SK-N-SH treated with all-trans-retinoic acid at 6 μM for 48 hours (cell line): Measurements from ENCODE around the gene THAP12.

Experiments used
- ATAC-seq: fragments of 200-7000 bp; cut with Tn5 transposase; 3 replicates; pipeline ENCODE4 v1.9.1; 2020; ENCODE audit warnings: mild to moderate bottlenecking, moderate library complexity
- ARNTL ChIP-seq: fragments of 450-650 bp; formaldehyde crosslinking; IDR thresholded peaks from 2 replicates; pipeline ENCODE4 v1.5.0; 2020; ENCODE audit warnings: low read depth, mild to moderate bottlenecking, moderate library complexity, borderline replicate concordance
- BACH2 ChIP-seq: fragments of 250-450 bp; sonication (Bioruptor Pico); IDR thresholded peaks from 2 replicates; pipeline ENCODE4 v1.9.0; 2021; ENCODE audit warnings: mild to moderate bottlenecking, borderline replicate concordance
- CREB5 ChIP-seq: fragments of 250-450 bp; sonication (Bioruptor Pico); IDR thresholded peaks from 2 replicates; pipeline ENCODE4 v1.5.1; 2020; ENCODE audit warnings: low read depth, mild to moderate bottlenecking, moderate library complexity
- CSDC2 ChIP-seq: fragments of 250-450 bp; sonication (Bioruptor Pico); IDR thresholded peaks from 2 replicates; pipeline ENCODE4 v1.5.0; 2020; ENCODE audit warnings: mild to moderate bottlenecking, moderate library complexity
- CSRNP3 ChIP-seq: fragments of 250-450 bp; sonication (Bioruptor Pico); IDR thresholded peaks from 2 replicates; pipeline ENCODE4 v1.5.1; 2021; ENCODE audit warnings: mild to moderate bottlenecking, moderate library complexity
- ESRRG ChIP-seq: fragments of 250-450 bp; sonication (Bioruptor Pico); IDR thresholded peaks from 2 replicates; pipeline ENCODE4 v1.6.1; 2021; ENCODE audit warnings: mild to moderate bottlenecking
- GLIS3 ChIP-seq: fragments of 250-450 bp; sonication (Bioruptor Pico); IDR thresholded peaks from 2 replicates; pipeline ENCODE4 v1.5.0; 2020; ENCODE audit warnings: mild to moderate bottlenecking, moderate library complexity
- OSR1 ChIP-seq: fragments of 250-450 bp; sonication (Bioruptor Pico); IDR thresholded peaks from 2 replicates; pipeline ENCODE4 v1.8.0; 2022; ENCODE audit warnings: moderate library complexity, mild to moderate bottlenecking, inconsistent platforms
- PATZ1 ChIP-seq: fragments of 250-450 bp; sonication (Bioruptor Pico); IDR thresholded peaks from 2 replicates; pipeline ENCODE4 v1.8.0; 2020; ENCODE audit warnings: mild to moderate bottlenecking, moderate library complexity, borderline replicate concordance
- PPARA ChIP-seq: fragments of 250-450 bp; sonication (Bioruptor Pico); IDR thresholded peaks from 2 replicates; pipeline ENCODE4 v1.5.0; 2020; ENCODE audit warnings: mild to moderate bottlenecking, borderline replicate concordance
- RARB ChIP-seq: fragments of 250-450 bp; sonication (Bioruptor Pico); IDR thresholded peaks from 2 replicates; pipeline ENCODE4 v1.8.0; 2021; ENCODE audit warnings: mild to moderate bottlenecking, moderate library complexity
- SNAI2 ChIP-seq: fragments of 250-450 bp; sonication (Bioruptor Pico); IDR thresholded peaks from 2 replicates; pipeline ENCODE4 v1.5.0; 2020; ENCODE audit warnings: mild to moderate bottlenecking, moderate library complexity
- TCF4 ChIP-seq: fragments of 250-450 bp; sonication (Bioruptor Pico); IDR thresholded peaks from 2 replicates; pipeline ENCODE4 v1.8.0; 2021; ENCODE audit warnings: mild to moderate bottlenecking, moderate library complexity, borderline replicate concordance
- TOX ChIP-seq: fragments of 250-450 bp; sonication (Bioruptor Pico); IDR thresholded peaks from 2 replicates; pipeline ENCODE4 v1.8.0; 2021; ENCODE audit warnings: mild to moderate bottlenecking, moderate library complexity, borderline replicate concordance
- ZC3H10 ChIP-seq: fragments of 250-450 bp; sonication (Bioruptor Pico); IDR thresholded peaks from 2 replicates; pipeline ENCODE4 v1.5.1; 2021; ENCODE audit warnings: mild to moderate bottlenecking, moderate library complexity
- ZFP3 ChIP-seq: fragments of 250-450 bp; sonication (Bioruptor Pico); IDR thresholded peaks from 2 replicates; pipeline ENCODE4 v1.5.0; 2020; ENCODE audit warnings: mild to moderate bottlenecking, moderate library complexity
- ZFP30 ChIP-seq: fragments of 450-650 bp; formaldehyde crosslinking; IDR thresholded peaks from 2 replicates; pipeline ENCODE4 v1.5.0; 2022; ENCODE audit warnings: mild to moderate bottlenecking, moderate library complexity
- ZNF565 ChIP-seq: fragments of 450-650 bp; formaldehyde crosslinking; conservative IDR thresholded peaks from 2 replicates; pipeline ENCODE4 v1.5.0; 2020; ENCODE audit warnings: low read depth, mild to moderate bottlenecking, moderate library complexity
- ZNF70 ChIP-seq: fragments of 450-650 bp; formaldehyde crosslinking; IDR thresholded peaks from 2 replicates; pipeline ENCODE4 v1.5.0; 2020; ENCODE audit warnings: mild to moderate bottlenecking, moderate library complexity
- ZNF8 ChIP-seq: fragments of 450-650 bp; formaldehyde crosslinking; IDR thresholded peaks from 2 replicates; pipeline ENCODE4 v1.5.0; 2020; ENCODE audit warnings: mild to moderate bottlenecking, moderate library complexity
- TF ChIP-seq, protein P1 (sequence below): fragments of 250-450 bp; sonication (Bioruptor Pico); IDR thresholded peaks from 2 replicates; pipeline ENCODE4 v1.8.0; 2021; ENCODE audit warnings: low read depth, mild to moderate bottlenecking, moderate library complexity, borderline replicate concordance
- TF ChIP-seq, protein P2 (sequence below): fragments of 250-450 bp; sonication (Bioruptor Pico); IDR thresholded peaks from 2 replicates; pipeline ENCODE4 v1.5.0; 2020; ENCODE audit warnings: mild to moderate bottlenecking, moderate library complexity

THAP12 gene

GRCh38 chr11:76334826-76335389 lies 46.0 kb downstream of the THAP12 start:
- TF ChIP-seq ARNTL (CRISPR knock-in tag) = no peak
- TF ChIP-seq, protein P1, sequence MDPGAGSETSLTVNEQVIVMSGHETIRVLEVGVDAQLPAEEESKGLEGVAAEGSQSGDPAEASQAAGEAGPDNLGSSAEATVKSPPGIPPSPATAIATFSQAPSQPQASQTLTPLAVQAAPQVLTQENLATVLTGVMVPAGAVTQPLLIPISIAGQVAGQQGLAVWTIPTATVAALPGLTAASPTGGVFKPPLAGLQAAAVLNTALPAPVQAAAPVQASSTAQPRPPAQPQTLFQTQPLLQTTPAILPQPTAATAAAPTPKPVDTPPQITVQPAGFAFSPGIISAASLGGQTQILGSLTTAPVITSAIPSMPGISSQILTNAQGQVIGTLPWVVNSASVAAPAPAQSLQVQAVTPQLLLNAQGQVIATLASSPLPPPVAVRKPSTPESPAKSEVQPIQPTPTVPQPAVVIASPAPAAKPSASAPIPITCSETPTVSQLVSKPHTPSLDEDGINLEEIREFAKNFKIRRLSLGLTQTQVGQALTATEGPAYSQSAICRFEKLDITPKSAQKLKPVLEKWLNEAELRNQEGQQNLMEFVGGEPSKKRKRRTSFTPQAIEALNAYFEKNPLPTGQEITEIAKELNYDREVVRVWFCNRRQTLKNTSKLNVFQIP (CRISPR knock-in tag) = no peak
- no peak for TF ChIP-seq ZFP30 (CRISPR knock-in tag)
- no peak for TF ChIP-seq ZC3H10 (CRISPR knock-in tag)
- TF ChIP-seq ZNF8 = no peak
- TF ChIP-seq OSR1 (CRISPR knock-in tag) = no peak
- TF ChIP-seq ZNF565 (CRISPR knock-in tag) = no peak
- no peak for TF ChIP-seq GLIS3 (CRISPR knock-in tag)
- no peak for TF ChIP-seq ZFP3 (CRISPR knock-in tag)
- no peak for TF ChIP-seq PPARA (CRISPR knock-in tag)
- TF ChIP-seq, protein P2, sequence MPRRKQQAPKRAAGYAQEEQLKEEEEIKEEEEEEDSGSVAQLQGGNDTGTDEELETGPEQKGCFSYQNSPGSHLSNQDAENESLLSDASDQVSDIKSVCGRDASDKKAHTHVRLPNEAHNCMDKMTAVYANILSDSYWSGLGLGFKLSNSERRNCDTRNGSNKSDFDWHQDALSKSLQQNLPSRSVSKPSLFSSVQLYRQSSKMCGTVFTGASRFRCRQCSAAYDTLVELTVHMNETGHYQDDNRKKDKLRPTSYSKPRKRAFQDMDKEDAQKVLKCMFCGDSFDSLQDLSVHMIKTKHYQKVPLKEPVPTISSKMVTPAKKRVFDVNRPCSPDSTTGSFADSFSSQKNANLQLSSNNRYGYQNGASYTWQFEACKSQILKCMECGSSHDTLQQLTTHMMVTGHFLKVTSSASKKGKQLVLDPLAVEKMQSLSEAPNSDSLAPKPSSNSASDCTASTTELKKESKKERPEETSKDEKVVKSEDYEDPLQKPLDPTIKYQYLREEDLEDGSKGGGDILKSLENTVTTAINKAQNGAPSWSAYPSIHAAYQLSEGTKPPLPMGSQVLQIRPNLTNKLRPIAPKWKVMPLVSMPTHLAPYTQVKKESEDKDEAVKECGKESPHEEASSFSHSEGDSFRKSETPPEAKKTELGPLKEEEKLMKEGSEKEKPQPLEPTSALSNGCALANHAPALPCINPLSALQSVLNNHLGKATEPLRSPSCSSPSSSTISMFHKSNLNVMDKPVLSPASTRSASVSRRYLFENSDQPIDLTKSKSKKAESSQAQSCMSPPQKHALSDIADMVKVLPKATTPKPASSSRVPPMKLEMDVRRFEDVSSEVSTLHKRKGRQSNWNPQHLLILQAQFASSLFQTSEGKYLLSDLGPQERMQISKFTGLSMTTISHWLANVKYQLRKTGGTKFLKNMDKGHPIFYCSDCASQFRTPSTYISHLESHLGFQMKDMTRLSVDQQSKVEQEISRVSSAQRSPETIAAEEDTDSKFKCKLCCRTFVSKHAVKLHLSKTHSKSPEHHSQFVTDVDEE (CRISPR knock-in tag) = no peak
- TF ChIP-seq CREB5 = no peak
- TF ChIP-seq CSRNP3 = no peak
- no peak for TF ChIP-seq SNAI2 (CRISPR knock-in tag)
- no peak for TF ChIP-seq TCF4 (CRISPR knock-in tag)
- no peak for TF ChIP-seq ZNF70 (CRISPR knock-in tag)
- TF ChIP-seq ESRRG (CRISPR knock-in tag) = no peak
- no peak for TF ChIP-seq RARB
- TF ChIP-seq PATZ1 = no peak
- no peak for TF ChIP-seq TOX
- ATAC-seq = no peak

GRCh38 chr11:76330651-76331050 lies 50.3 kb downstream of the THAP12 start:
- ATAC-seq = no peak
- no peak for TF ChIP-seq RARB
- TF ChIP-seq OSR1 (CRISPR knock-in tag) = no peak
- no peak for TF ChIP-seq CREB5
- TF ChIP-seq PPARA (CRISPR knock-in tag) = no peak
- no peak for TF ChIP-seq PATZ1
- no peak for TF ChIP-seq GLIS3 (CRISPR knock-in tag)
- TF ChIP-seq ZFP3 (CRISPR knock-in tag) = no peak
- TF ChIP-seq BACH2 (CRISPR knock-in tag) = no peak
- TF ChIP-seq ZNF70 (CRISPR knock-in tag) = no peak
- TF ChIP-seq ZNF8 = no peak
- TF ChIP-seq, protein P2 (CRISPR knock-in tag) = no peak
- no peak for TF ChIP-seq ZNF565 (CRISPR knock-in tag)
- no peak for TF ChIP-seq ZC3H10 (CRISPR knock-in tag)
- no peak for TF ChIP-seq TOX
- no peak for TF ChIP-seq CSDC2 (CRISPR knock-in tag)
- no peak for TF ChIP-seq ARNTL (CRISPR knock-in tag)
- TF ChIP-seq TCF4 (CRISPR knock-in tag) = no peak
